H9 (cell line): ENCODE results near the gene FHL2. TPM values are rescaled to one million over a fixed set of nuclear protein-coding genes. Genes with fewer than 3 reads are reported as not detected.
A peak's percentile ranks its signal among the peaks of the same experiment; 100 is the strongest.

Experiments used
- DNase-seq: peaks from one replicate; pipeline ENCODE4 v3.0.0-alpha.2; 2017
- H2AFZ ChIP-seq: one replicate; pipeline ENCODE4 v1.6.1; 2013; ENCODE audit warnings: mild to moderate bottlenecking, low read length, control low read depth, moderate library complexity
- H2AK5ac ChIP-seq: 2 replicates; pipeline ENCODE4 v1.6.1; 2013; ENCODE audit warnings: low read length, control low read depth, mixed read lengths; ENCODE audit not compliant: insufficient read length
- H2BK120ac ChIP-seq: one replicate; pipeline ENCODE4 v1.6.1; 2013; ENCODE audit warnings: low read depth, mild to moderate bottlenecking, low read length, control low read depth, inconsistent platforms; ENCODE audit not compliant: poor library complexity, severe bottlenecking
- H2BK12ac ChIP-seq: 2 replicates; pipeline ENCODE4 v1.6.1; 2013; ENCODE audit warnings: low read length, control low read depth, mixed read lengths, low read depth; ENCODE audit not compliant: insufficient read length
- H2BK15ac ChIP-seq: 2 replicates; pipeline ENCODE4 v1.6.1; 2013; ENCODE audit warnings: low read depth, low read length, control low read depth
- H2BK20ac ChIP-seq: one replicate; pipeline ENCODE4 v1.6.1; 2013; ENCODE audit warnings: low read depth, mild to moderate bottlenecking, low read length, control low read depth, inconsistent platforms; ENCODE audit not compliant: poor library complexity, severe bottlenecking
- H2BK5ac ChIP-seq: 2 replicates; pipeline ENCODE4 v1.6.1; 2013; ENCODE audit warnings: low read length, control low read depth, mixed read lengths; ENCODE audit not compliant: insufficient read length
- H3K14ac ChIP-seq: 2 replicates; pipeline ENCODE4 v1.6.1; 2013; ENCODE audit warnings: low read length, control low read depth; ENCODE audit not compliant: insufficient read depth
- H3K18ac ChIP-seq: 2 replicates; pipeline ENCODE4 v1.6.1; 2013; ENCODE audit warnings: low read depth, mild to moderate bottlenecking, mixed read lengths, low read length, control low read depth; ENCODE audit not compliant: insufficient read length
- H3K23ac ChIP-seq: 2 replicates; pipeline ENCODE4 v1.6.1; 2013; ENCODE audit warnings: low read length, control low read depth, mixed read lengths, low read depth; ENCODE audit not compliant: insufficient read length
- H3K23me2 ChIP-seq: 2 replicates; pipeline ENCODE4 v1.6.1; 2013; ENCODE audit warnings: low read depth, mild to moderate bottlenecking, mixed read lengths, low read length, control low read depth; ENCODE audit not compliant: insufficient read length, poor library complexity, severe bottlenecking
- H3K27ac ChIP-seq: 2 replicates; pipeline ENCODE4 v1.5.1; 2013; ENCODE audit warnings: low read length, control low read depth, mixed read lengths, low read depth; ENCODE audit not compliant: insufficient read length
- H3K27me3 ChIP-seq: 2 replicates; pipeline ENCODE4 v1.6.1; 2013; ENCODE audit warnings: low read length, control low read depth, inconsistent platforms; ENCODE audit not compliant: insufficient read depth
- H3K4ac ChIP-seq: 2 replicates; pipeline ENCODE4 v1.6.1; 2013; ENCODE audit warnings: low read depth, mild to moderate bottlenecking, control low read depth, inconsistent platforms, low read length, moderate library complexity
- H3K4me1 ChIP-seq: 2 replicates; pipeline ENCODE4 v1.6.1; 2013; ENCODE audit warnings: low read length, control low read depth, inconsistent platforms; ENCODE audit not compliant: insufficient read depth
- H3K4me2 ChIP-seq: 2 replicates; pipeline ENCODE4 v1.6.1; 2013; ENCODE audit warnings: low read length, control low read depth, mixed read lengths; ENCODE audit not compliant: insufficient read length, insufficient read depth
- H3K56ac ChIP-seq: 2 replicates; pipeline ENCODE4 v1.6.1; 2013; ENCODE audit warnings: low read depth, mild to moderate bottlenecking, mixed read lengths, low read length, control low read depth; ENCODE audit not compliant: insufficient read length
- H3K79me1 ChIP-seq: 2 replicates; pipeline ENCODE4 v1.6.1; 2013; ENCODE audit warnings: low read depth, mild to moderate bottlenecking, moderate library complexity, low read length, control low read depth, inconsistent platforms; ENCODE audit not compliant: insufficient read depth, poor library complexity, severe bottlenecking
- H3K79me2 ChIP-seq: 2 replicates; pipeline ENCODE4 v1.6.1; 2013; ENCODE audit warnings: low read length, control low read depth, inconsistent platforms; ENCODE audit not compliant: insufficient read depth
- H3K9ac ChIP-seq: 2 replicates; pipeline ENCODE4 v1.6.1; 2013; ENCODE audit warnings: low read length, control low read depth, mixed read lengths; ENCODE audit not compliant: insufficient read length; ENCODE audit errors: extremely low read depth
- H3K9me3 ChIP-seq: one replicate; pipeline ENCODE4 v1.6.1; 2013; ENCODE audit warnings: low read depth, low read length, inconsistent platforms; ENCODE audit not compliant: control insufficient read depth
- H3T11ph ChIP-seq: one replicate; pipeline ENCODE4 v1.6.1; 2013; ENCODE audit warnings: mild to moderate bottlenecking, low read length, control low read depth, inconsistent platforms
- H4K20me1 ChIP-seq: one replicate; pipeline ENCODE4 v1.6.1; 2013; ENCODE audit not compliant: control insufficient read depth, insufficient read length, insufficient read depth
- H4K5ac ChIP-seq: 2 replicates; pipeline ENCODE4 v1.6.1; 2013; ENCODE audit warnings: low read depth, mild to moderate bottlenecking, mixed read lengths, low read length, control low read depth; ENCODE audit not compliant: insufficient read length
- H4K8ac ChIP-seq: replicated peaks from 2 replicates; pipeline ENCODE4 v1.6.1; 2013; ENCODE audit warnings: low read length, control low read depth, mixed read lengths, low read depth; ENCODE audit not compliant: insufficient read length
- H4K91ac ChIP-seq: 2 replicates; pipeline ENCODE4 v1.6.1; 2013; ENCODE audit warnings: low read depth, mild to moderate bottlenecking, moderate library complexity, mixed read lengths, low read length, control low read depth; ENCODE audit not compliant: insufficient read length
- H3K27ac Mint-ChIP-seq, 3 experiments: 2 replicates in 2 of 3; 3 replicates in 1 of 3; pipeline ENCODE4 v1.8.0; 2020 to 2021; ENCODE audit warnings: mixed read lengths in 3 of 3, mild to moderate bottlenecking in 1 of 3, moderate library complexity in 1 of 3
- H3K27me3 Mint-ChIP-seq: 2 replicates; pipeline ENCODE4 v1.8.0; 2021; ENCODE audit warnings: low read depth, mild to moderate bottlenecking, moderate library complexity, mixed read lengths
- H3K36me3 Mint-ChIP-seq, 3 experiments: 2 replicates in 2 of 3; 3 replicates in 1 of 3; pipeline ENCODE4 v1.8.0; 2020 to 2021; ENCODE audit warnings: low read depth in 3 of 3, mixed read lengths in 3 of 3; ENCODE audit not compliant: insufficient read depth in 1 of 3
- H3K4me1 Mint-ChIP-seq, 2 experiments: 2 replicates each; pipeline ENCODE4 v1.8.0; 2020; ENCODE audit warnings: mixed read lengths in 2 of 2
- H3K4me3 Mint-ChIP-seq, 2 experiments: 2 replicates in 1 of 2; 3 replicates in 1 of 2; pipeline ENCODE4 v1.8.0; 2020 to 2021; ENCODE audit warnings: mild to moderate bottlenecking in 2 of 2, mixed read lengths in 2 of 2, moderate library complexity in 1 of 2
- H3K9me3 Mint-ChIP-seq, 2 experiments: 2 replicates in 1 of 2; 3 replicates in 1 of 2; pipeline ENCODE4 v1.8.0; 2020; ENCODE audit warnings: mild to moderate bottlenecking in 2 of 2, mixed read lengths in 2 of 2, moderate library complexity in 1 of 2
- CTCF ChIP-seq: fragments of 200-600 bp; sonication (generic); conservative IDR thresholded peaks from 3 replicates; pipeline ENCODE4 v1.8.0; 2021; ENCODE audit warnings: antibody characterized with exemption, mild to moderate bottlenecking
- WGBS: extraction: QIAGEN DNeasy Blood & Tissue Kit; methylation state at CpG from one replicate; pipeline ENCODE4 v1.1.7; 2013; ENCODE audit warnings: missing lambda C conversion rate, low lambda C conversion rate, mixed read lengths; ENCODE audit not compliant: insufficient read length; ENCODE audit errors: extremely low coverage; 5-methylcytosine and 5-hydroxymethylcytosine counted together
- total RNA-seq: library from RNA; stranded (reverse); gene quantifications from 2 replicates; pipeline ENCODE4 v1.2.1, GENCODE V29; 2021

The FHL2 gene
- total RNA-seq, 1 experiment from 2014 or later, result 34.9 TPM

GRCh38 chr2:105381101-105381668, 17.7 kb downstream of the FHL2 start:
- Mint-ChIP-seq H3K27me3 (no peaks in the 10 kb centered on the region; the same call in none of the 2 replicates), H3K36me3 (peaks cover 7 to 49% (median 49%) of the 10 kb centered on the region in 3 experiments), H3K4me1 (no peaks in the 10 kb centered on the region), H3K4me3 (no peak overlapping the region), H3K9me3 (no peaks in the 10 kb centered on the region), H3K27ac (peak overlapping the region in 1 of 3 experiments; percentile 32; a peak in 2 of 7 replicates)
- Histone ChIP-seq H3K79me2 (no peaks in the 10 kb centered on the region), H2BK15ac (no peak overlapping the region), H3K23ac (no peak overlapping the region), H2BK5ac (no peak overlapping the region), H3K14ac (no peak overlapping the region; the same call in 1 of the 2 replicates), H4K20me1 (no peaks in the 10 kb centered on the region), H2AFZ (no peak overlapping the region), H3K23me2 (no peaks in the 10 kb centered on the region), H4K91ac (no peak overlapping the region), H3K4me2 (no peak overlapping the region), H3K56ac (no peak overlapping the region), H2BK12ac (no peak overlapping the region), H3K4ac (no peak overlapping the region), H4K8ac (no peak overlapping the region), H3T11ph (no peak overlapping the region), H3K9me3 (no peaks in the 10 kb centered on the region), H2BK120ac (no peak overlapping the region), H2AK5ac (no peak overlapping the region), H3K27ac (no peak overlapping the region), H3K18ac (no peak overlapping the region), H3K4me1 (no peaks in the 10 kb centered on the region), H3K27me3 (no peaks in the 10 kb centered on the region), H4K5ac (no peak overlapping the region), H3K79me1 (no peaks in the 10 kb centered on the region), H3K9ac (no peak overlapping the region), H2BK20ac (no peak overlapping the region)
- DNase-seq, result no peak
- TF ChIP-seq CTCF, result no peak
- WGBS, result no CpG with 5 or more reads among the region's 14 CpGs
